ENCODE results near the gene CMC1. TPM values are rescaled to one million over a fixed set of nuclear protein-coding genes. Genes with fewer than 3 reads are reported as not detected.

Gene CMC1
- total RNA-seq, 2 experiments from 2014 or later, result 22.4 to 29.0 TPM

DNA sequence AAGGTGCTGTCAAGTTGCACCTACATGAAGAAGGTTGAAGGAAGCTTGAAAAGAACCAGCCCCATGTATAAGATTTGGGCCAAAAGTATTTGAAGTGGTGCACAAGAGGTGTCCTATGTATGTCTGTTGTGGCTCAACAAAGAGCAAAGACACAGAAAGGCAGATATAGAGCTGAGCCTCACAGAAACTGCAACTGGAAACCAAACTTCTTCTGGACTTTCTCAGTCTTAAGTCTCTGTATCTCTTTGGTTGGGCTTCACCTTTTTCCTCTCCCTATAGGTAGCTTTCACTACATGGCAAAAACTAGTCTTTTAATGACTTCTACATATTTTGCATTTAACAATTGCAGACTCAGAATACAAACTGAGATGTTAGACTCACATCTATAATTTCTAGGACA is 8.8 kb upstream of the CMC1 start:
- Mint-ChIP-seq H3K4me1 (ENCODE audit: low read depth) (peaks cover 18% of the 10 kb centered on the region), H3K36me3 (ENCODE audit: low read depth) (no peaks in the 10 kb centered on the region), H3K27me3 (no peaks in the 10 kb centered on the region), H3K4me3 (no peak overlapping the region), H3K9me3 (no peaks in the 10 kb centered on the region), H3K27ac (no peak overlapping the region)
- POLR2A ChIA-PET, result interaction anchor here (0.6 kb wide), 1 partner anchor 23 kb away, joined by 3 read pairs; no protein-coding TSS in a partner anchor
- intact Hi-C loops (cut with micrococcal nuclease), result no loop called here
- ATAC-seq (no peak), DNase-seq (no peak)
- CTCF ChIA-PET, result no interaction called here
- TF ChIP-seq, protein P1, sequence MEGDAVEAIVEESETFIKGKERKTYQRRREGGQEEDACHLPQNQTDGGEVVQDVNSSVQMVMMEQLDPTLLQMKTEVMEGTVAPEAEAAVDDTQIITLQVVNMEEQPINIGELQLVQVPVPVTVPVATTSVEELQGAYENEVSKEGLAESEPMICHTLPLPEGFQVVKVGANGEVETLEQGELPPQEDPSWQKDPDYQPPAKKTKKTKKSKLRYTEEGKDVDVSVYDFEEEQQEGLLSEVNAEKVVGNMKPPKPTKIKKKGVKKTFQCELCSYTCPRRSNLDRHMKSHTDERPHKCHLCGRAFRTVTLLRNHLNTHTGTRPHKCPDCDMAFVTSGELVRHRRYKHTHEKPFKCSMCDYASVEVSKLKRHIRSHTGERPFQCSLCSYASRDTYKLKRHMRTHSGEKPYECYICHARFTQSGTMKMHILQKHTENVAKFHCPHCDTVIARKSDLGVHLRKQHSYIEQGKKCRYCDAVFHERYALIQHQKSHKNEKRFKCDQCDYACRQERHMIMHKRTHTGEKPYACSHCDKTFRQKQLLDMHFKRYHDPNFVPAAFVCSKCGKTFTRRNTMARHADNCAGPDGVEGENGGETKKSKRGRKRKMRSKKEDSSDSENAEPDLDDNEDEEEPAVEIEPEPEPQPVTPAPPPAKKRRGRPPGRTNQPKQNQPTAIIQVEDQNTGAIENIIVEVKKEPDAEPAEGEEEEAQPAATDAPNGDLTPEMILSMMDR (IDR thresholded peaks at IDR 0.05), result no peak

DNA sequence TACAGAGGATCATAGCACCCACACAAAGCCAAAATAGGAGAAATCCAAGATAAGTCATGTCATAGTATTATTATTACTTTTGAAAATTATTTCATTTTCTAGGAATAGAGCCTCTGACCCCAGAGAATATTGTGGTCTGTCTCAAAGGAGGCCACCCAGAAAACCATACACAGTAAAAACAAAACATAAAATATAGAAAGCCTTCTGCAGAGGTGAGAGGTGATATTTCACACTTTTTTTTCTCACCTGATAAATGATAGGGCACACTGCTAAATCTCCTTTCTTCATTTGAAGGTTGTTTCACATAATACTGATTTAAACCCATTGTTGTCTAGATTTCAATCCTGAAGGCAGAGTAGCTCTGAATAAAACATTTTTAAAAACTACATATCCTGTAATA is 7.0 kb upstream of the CMC1 start:
- H3K27me3 Mint-ChIP-seq, result no peaks in the 10 kb centered on the region
- H3K4me1 Mint-ChIP-seq (ENCODE audit: low read depth), result peaks cover 24% of the 10 kb centered on the region
- H3K4me3 Mint-ChIP-seq, result no peak overlapping the region
- TF ChIP-seq, protein P1 (IDR thresholded peaks at IDR 0.05), result no peak
- DNase-seq (no peak), ATAC-seq (no peak)
- H3K27ac Mint-ChIP-seq, result no peak overlapping the region
- no peaks in the 10 kb centered on the region for H3K9me3 Mint-ChIP-seq
- ChIA-PET POLR2A (no interaction called here), CTCF (no interaction called here)
- H3K36me3 Mint-ChIP-seq (ENCODE audit: low read depth), result no peaks in the 10 kb centered on the region
- intact Hi-C loops (cut with micrococcal nuclease), result no loop called here

DNA sequence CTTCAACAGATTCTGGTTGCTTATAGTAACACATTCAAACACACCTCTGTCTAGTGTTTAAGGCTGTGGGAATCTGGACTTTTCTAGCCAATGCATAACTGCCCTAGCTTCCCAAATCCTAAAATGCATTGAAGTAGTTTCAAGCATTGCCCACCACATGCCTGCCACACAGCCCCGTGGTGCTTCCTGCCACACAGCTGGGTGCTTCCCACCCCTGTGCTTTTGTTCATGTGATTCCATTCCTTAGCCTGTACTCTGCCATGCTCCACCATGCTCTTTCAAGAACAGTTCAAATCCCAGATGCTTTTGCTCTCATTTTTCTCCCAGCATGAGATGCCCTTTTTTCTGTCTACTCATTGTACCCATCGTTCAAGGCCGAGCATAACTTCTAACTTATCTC is 2.3 kb upstream of the CMC1 start:
- H3K36me3 Mint-ChIP-seq (ENCODE audit: low read depth), result peaks cover 14% of the 10 kb centered on the region
- peaks cover 4% of the 10 kb centered on the region for H3K9me3 Mint-ChIP-seq
- no peaks in the 10 kb centered on the region for H3K27me3 Mint-ChIP-seq
- CTCF ChIA-PET, result no interaction called here
- H3K4me3 Mint-ChIP-seq, result no peak overlapping the region
- H3K27ac Mint-ChIP-seq, result no peak overlapping the region
- POLR2A ChIA-PET, result no interaction called here
- no peak for ATAC-seq
- DNase-seq, result no peak
- intact Hi-C loops (cut with micrococcal nuclease), result no loop called here
- TF ChIP-seq, protein P1 (IDR thresholded peaks at IDR 0.05), result no peak
- H3K4me1 Mint-ChIP-seq (ENCODE audit: low read depth), result peaks cover 30% of the 10 kb centered on the region

DNA sequence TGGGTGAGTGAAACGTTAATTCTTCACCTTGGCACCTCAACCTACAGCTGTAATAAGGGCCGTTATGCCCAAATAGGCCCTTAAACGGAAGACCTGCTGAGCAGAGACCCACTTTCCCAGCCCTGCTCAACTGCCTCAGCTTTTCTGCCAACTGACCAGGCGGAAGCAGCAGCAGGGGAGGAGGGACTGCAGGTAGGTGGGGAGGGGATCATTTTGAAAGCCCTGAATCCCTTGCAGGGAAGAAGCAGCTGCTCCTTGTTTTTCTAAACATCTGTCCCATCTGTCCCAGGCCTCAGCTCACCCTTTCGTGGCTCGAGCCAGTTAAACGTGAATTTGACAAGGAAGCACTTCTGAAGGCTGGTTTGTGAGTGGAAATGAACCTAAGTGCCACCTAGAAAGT is 978 bp upstream of the CMC1 start:
- H3K27me3 Mint-ChIP-seq, result no peaks in the 10 kb centered on the region
- TF ChIP-seq, protein P1 (IDR thresholded peaks at IDR 0.05), result no peak
- intact Hi-C loops (cut with micrococcal nuclease), result no loop called here
- peak overlapping the region; percentile 94 for H3K27ac Mint-ChIP-seq
- ChIA-PET POLR2A (interaction anchor here (1.6 to 2.1 kb wide), 2 partner anchors 11 to 23 kb away, joined by 6 to 8 read pairs; no protein-coding TSS in a partner anchor), CTCF (interaction anchor here (1.1 to 1.2 kb wide), 2 partner anchors 88 to 528 kb away, joined by 3 to 4 read pairs; no protein-coding TSS in a partner anchor)
- H3K36me3 Mint-ChIP-seq (ENCODE audit: low read depth), result peaks cover 19% of the 10 kb centered on the region
- ATAC-seq, result no peak
- H3K4me3 Mint-ChIP-seq, result peak overlapping the region; percentile 93
- H3K9me3 Mint-ChIP-seq, result peaks cover 4% of the 10 kb centered on the region
- H3K4me1 Mint-ChIP-seq (ENCODE audit: low read depth), result peaks cover 38% of the 10 kb centered on the region
- DNase-seq, result no peak

DNA sequence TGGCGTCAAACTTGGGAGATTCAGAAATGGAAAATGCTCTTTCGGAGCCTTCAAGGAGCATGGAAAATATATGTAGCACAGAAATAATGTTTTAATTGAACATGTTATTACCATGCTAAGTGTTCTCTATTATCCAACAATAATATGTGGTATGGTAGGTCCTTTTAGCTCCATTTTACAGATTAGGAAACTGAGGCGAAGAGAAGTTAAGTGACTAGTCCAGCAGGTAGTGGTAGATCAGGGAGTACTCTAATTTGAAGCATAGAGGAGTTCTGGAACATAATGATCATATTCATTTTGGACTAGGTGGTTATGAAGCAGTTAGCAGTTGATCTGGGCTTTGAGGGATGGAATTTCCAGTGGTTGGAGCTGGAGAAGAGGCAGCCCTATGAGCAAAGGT is 1.1 kb downstream of the CMC1 start:
- peaks cover 4% of the 10 kb centered on the region for H3K9me3 Mint-ChIP-seq
- ChIA-PET POLR2A (interaction anchor here (1.5 kb wide), 1 partner anchor 10 kb away, joined by 3 read pairs; no protein-coding TSS in a partner anchor), CTCF (interaction anchor here (2.4 kb wide), 1 partner anchor 11 kb away, joined by 6 read pairs; no protein-coding TSS in a partner anchor)
- H3K4me1 Mint-ChIP-seq (ENCODE audit: low read depth), result peaks cover 55% of the 10 kb centered on the region
- intact Hi-C loops (cut with micrococcal nuclease), result no loop called here
- ATAC-seq, result no peak
- peak overlapping the region; percentile 93 for H3K4me3 Mint-ChIP-seq
- H3K27me3 Mint-ChIP-seq, result no peaks in the 10 kb centered on the region
- H3K27ac Mint-ChIP-seq, result peak overlapping the region; percentile 94
- TF ChIP-seq, protein P1 (IDR thresholded peaks at IDR 0.05), result no peak
- H3K36me3 Mint-ChIP-seq (ENCODE audit: low read depth), result peaks cover 25% of the 10 kb centered on the region
- no peak for DNase-seq
